Tibial artery (tissue), 4 donors: Measurements from ENCODE around the gene ZRANB1.

Source experiments
- DNase-seq, 2 donors: peaks; one replicate each; pipeline ENCODE4 v3.0.0-alpha.2; 2019
- H3K27ac ChIP-seq, 2 donors: fragments of 200-600 bp; sonication (generic) in 1 of 2; 1 replicate in 1 of 2; 2 replicates in 1 of 2; pipeline ENCODE4 v1.5.1; 2018 to 2019; ENCODE audit warnings: mild to moderate bottlenecking in 1 of 2
- H3K27me3 ChIP-seq, 2 donors: fragments of 200-600 bp; sonication (generic) in 1 of 2; one replicate each; pipeline versions ENCODE4 v1.5.1 to v1.6.0; 2016 to 2019
- H3K36me3 ChIP-seq, 3 donors: fragments of 200-600 bp; sonication (generic) in 2 of 3; one replicate each; pipeline ENCODE4 v1.5.1; 2016 to 2019; ENCODE audit warnings: mild to moderate bottlenecking in 2 of 3
- H3K4me1 ChIP-seq, 4 donors: fragments of 200-600 bp; sonication (generic) in 2 of 4; 1 replicate in 3 of 4; 2 replicates in 1 of 4; pipeline ENCODE4 v1.5.1; 2016 to 2019
- H3K4me3 ChIP-seq, 2 donors: fragments of 200-600 bp; sonication (generic) in 1 of 2; 1 replicate in 1 of 2; 2 replicates in 1 of 2; pipeline ENCODE4 v1.5.1; 2018 to 2019; ENCODE audit warnings: mild to moderate bottlenecking in 2 of 2
- H3K9me3 ChIP-seq, 3 donors: fragments of 200-600 bp; sonication (generic) in 1 of 3; one replicate each; pipeline ENCODE4 v1.5.1; 2016 to 2019
- intact Hi-C: fragments of 100-400 bp; cut with DNase I; formaldehyde crosslinking; loops from one replicate; pipeline ENCODE4 v1.15.0; 2023; ENCODE audit warnings: low total_unique reads
- TF ChIP-seq, protein P1 (sequence below), 2 experiments: fragments of 200-600 bp in 1 of 2; fragments of 450-650 bp in 1 of 2; IDR thresholded peaks; one replicate each; pipeline ENCODE4 v1.5.1; 2017 to 2019; ENCODE audit warnings: antibody characterized with exemption in 2 of 2, mild to moderate bottlenecking in 1 of 2, moderate library complexity in 1 of 2

ZRANB1 gene

GRCh38 chr10:125027871-125028869, 86.2 kb downstream of the ZRANB1 start:
- no peak for DNase-seq
- intact Hi-C loops: no loop called here
- H3K27ac ChIP-seq: peak overlapping the region; percentile 85 to 90
- H3K9me3 ChIP-seq: no peaks in the 10 kb centered on the region
- H3K4me1 ChIP-seq: peaks cover 0 to 100% (median 74%) of the 10 kb centered on the region in 4 donors
- H3K36me3 ChIP-seq: peaks cover 0 to 25% (median 12%) of the 10 kb centered on the region in 3 donors
- TF ChIP-seq, protein P1, sequence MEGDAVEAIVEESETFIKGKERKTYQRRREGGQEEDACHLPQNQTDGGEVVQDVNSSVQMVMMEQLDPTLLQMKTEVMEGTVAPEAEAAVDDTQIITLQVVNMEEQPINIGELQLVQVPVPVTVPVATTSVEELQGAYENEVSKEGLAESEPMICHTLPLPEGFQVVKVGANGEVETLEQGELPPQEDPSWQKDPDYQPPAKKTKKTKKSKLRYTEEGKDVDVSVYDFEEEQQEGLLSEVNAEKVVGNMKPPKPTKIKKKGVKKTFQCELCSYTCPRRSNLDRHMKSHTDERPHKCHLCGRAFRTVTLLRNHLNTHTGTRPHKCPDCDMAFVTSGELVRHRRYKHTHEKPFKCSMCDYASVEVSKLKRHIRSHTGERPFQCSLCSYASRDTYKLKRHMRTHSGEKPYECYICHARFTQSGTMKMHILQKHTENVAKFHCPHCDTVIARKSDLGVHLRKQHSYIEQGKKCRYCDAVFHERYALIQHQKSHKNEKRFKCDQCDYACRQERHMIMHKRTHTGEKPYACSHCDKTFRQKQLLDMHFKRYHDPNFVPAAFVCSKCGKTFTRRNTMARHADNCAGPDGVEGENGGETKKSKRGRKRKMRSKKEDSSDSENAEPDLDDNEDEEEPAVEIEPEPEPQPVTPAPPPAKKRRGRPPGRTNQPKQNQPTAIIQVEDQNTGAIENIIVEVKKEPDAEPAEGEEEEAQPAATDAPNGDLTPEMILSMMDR (IDR thresholded peaks at IDR 0.05): no peak
- no peaks in the 10 kb centered on the region for H3K27me3 ChIP-seq
- no peak overlapping the region for H3K4me3 ChIP-seq

DNA sequence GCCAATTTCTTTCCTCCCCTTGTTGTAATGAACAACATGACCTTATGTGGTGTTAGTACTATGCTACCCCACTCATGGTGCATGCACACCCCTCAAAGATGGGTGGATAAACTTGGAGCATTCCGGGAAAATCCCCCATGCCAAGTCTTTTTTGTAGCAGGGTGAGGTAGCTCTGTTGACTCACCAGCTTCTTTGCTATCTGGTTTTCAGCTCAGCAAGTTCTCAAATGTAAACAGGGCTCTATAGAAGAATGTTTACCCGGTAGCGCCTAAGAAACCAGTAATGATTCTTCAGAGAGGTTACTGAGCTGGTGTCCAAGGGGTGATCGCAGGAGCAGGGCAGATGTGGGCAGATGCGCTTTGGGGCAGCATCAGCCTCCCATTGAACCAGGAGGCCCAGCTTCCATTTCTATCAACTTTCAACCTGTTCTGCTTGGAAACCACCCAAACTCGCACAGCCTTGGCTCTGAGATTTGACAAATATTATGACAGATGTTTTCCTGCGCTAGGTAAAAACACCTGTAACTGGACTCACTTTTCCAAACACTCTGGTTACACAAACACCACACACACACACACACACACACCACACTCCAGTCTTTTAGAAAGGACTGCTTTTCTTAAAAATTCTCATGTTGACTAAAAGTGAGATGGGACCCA, 87.8 kb downstream of the ZRANB1 start:
- no peak overlapping the region for H3K4me3 ChIP-seq
- TF ChIP-seq, protein P1 (IDR thresholded peaks at IDR 0.05): no peak
- H3K9me3 ChIP-seq: no peaks in the 10 kb centered on the region
- H3K27ac ChIP-seq: peak overlapping the region; percentile 58 to 90
- intact Hi-C loops: no loop called here
- peaks cover 0 to 100% (median 62%) of the 10 kb centered on the region in 4 donors for H3K4me1 ChIP-seq
- DNase-seq: no peak
- H3K36me3 ChIP-seq: peaks cover 0 to 27% (median 12%) of the 10 kb centered on the region in 3 donors
- H3K27me3 ChIP-seq: no peaks in the 10 kb centered on the region

- Histone ChIP-seq H3K9me3 (no peaks in the 10 kb centered on the region), H3K27ac (peak overlapping the region; percentile 58 to 90), H3K4me3 (no peak overlapping the region), H3K36me3 (peaks cover 0 to 26% (median 12%) of the 10 kb centered on the region in 3 donors), H3K4me1 (peaks cover 0 to 100% (median 63%) of the 10 kb centered on the region in 4 donors), H3K27me3 (no peaks in the 10 kb centered on the region)
- TF ChIP-seq, protein P1 (IDR thresholded peaks at IDR 0.05): peak in 1 of 2 experiments; percentile 20
- peak in 1 of 2 donors; percentile 80 for DNase-seq
- intact Hi-C loops: no loop called here
Measured at GRCh38 chr10:125030567-125031197, 88.8 kb downstream of the ZRANB1 start.

- peaks cover 0 to 9% (median 0%) of the 10 kb centered on the region in 3 donors for H3K36me3 ChIP-seq
- intact Hi-C loops: no loop called here
- TF ChIP-seq, protein P1 (IDR thresholded peaks at IDR 0.05): no peak
- no peak overlapping the region for H3K4me3 ChIP-seq
- H3K4me1 ChIP-seq: peaks cover 0 to 100% (median 69%) of the 10 kb centered on the region in 4 donors
- H3K27ac ChIP-seq: peak overlapping the region; percentile 42 to 90
- H3K27me3 ChIP-seq: no peaks in the 10 kb centered on the region
- DNase-seq: no peak
- no peaks in the 10 kb centered on the region for H3K9me3 ChIP-seq
Measured at GRCh38 chr10:125032474-125033020, 90.6 kb downstream of the ZRANB1 start.
